ENCODE data around the gene ISG15.

Gene ISG15

DNA sequence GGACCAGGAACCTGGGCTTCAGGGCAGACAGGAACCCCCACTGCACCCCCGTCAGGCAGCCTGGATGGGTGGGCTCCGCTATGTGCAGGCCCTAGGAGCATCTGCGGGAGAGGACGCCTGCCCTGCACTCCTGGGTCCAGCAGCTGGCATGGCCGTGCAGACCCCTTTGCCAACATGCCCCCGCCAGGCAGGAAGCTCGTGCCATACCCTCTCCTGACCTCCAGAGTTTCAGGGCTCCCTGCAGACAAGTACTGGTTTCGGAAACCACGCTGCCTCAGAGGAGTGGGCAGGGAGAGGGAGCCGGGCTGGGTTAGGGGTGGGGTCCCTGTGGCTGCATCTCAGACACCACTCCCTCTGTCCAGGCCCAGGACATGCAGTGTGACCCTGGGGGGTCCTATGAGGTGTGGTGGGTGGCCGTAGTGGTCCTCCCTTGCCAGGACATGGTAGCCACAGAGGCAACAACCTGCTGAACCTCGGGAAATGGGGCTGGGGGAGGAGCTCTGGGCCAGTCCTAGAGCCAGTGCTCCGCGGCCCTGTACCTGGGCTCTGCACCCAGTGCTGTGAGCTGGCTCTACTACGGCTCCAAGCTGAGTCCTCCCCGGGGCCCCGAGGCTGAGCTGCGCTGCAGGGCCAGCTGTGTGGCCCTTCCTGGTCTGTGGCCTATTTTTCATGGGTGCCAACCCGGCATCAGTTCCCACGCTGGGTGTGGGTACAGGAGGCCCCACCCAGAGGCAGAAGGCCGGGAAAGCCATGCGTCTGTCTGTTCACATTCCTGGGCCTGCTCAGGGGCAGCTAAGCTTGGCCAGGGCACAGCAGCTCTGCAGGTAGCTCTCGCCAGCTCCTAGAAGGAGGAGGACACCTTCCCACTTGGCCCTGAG lies 45.6 kb upstream of the ISG15 start:
- TF ChIP-seq, protein P1, sequence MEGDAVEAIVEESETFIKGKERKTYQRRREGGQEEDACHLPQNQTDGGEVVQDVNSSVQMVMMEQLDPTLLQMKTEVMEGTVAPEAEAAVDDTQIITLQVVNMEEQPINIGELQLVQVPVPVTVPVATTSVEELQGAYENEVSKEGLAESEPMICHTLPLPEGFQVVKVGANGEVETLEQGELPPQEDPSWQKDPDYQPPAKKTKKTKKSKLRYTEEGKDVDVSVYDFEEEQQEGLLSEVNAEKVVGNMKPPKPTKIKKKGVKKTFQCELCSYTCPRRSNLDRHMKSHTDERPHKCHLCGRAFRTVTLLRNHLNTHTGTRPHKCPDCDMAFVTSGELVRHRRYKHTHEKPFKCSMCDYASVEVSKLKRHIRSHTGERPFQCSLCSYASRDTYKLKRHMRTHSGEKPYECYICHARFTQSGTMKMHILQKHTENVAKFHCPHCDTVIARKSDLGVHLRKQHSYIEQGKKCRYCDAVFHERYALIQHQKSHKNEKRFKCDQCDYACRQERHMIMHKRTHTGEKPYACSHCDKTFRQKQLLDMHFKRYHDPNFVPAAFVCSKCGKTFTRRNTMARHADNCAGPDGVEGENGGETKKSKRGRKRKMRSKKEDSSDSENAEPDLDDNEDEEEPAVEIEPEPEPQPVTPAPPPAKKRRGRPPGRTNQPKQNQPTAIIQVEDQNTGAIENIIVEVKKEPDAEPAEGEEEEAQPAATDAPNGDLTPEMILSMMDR (IDR thresholded peaks at IDR 0.05; ENCODE audit: borderline replicate concordance, insufficient read depth, low read depth, low read length): no peak
- H3K4me3 ChIP-seq (ENCODE audit: low read depth, low read length): no peak overlapping the region

DNA sequence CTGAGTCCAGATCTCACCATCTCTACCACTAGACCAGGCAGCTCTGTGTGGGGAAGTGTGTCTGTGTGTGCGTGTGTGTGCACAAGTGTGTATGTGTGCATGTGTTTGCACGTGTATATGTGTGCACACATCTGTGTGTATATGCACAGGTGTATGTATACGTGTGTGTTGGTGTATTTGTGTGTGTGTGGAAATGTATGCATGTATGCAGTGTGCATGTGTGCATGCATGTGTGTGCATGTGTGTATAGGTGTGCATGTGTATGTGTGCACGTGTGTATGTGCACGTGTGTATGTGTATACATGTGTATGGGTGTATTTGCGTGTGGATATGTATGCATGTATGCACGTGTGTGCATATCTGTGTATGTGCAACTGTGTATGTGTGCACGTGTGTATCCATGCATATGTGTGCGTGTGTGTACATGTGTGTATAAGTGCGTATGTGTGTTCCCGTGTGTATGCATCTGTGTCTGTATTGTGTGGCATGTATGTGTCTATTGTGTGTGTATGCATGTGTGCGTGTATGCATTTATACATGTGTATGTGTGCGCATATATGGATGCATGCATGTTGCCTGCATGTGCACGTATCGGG lies 43.9 kb upstream of the ISG15 start:
- no peak overlapping the region for H3K4me3 ChIP-seq (ENCODE audit: low read depth, low read length)
- TF ChIP-seq, protein P1 (IDR thresholded peaks at IDR 0.05; ENCODE audit: borderline replicate concordance, insufficient read depth, low read depth, low read length): no peak

DNA sequence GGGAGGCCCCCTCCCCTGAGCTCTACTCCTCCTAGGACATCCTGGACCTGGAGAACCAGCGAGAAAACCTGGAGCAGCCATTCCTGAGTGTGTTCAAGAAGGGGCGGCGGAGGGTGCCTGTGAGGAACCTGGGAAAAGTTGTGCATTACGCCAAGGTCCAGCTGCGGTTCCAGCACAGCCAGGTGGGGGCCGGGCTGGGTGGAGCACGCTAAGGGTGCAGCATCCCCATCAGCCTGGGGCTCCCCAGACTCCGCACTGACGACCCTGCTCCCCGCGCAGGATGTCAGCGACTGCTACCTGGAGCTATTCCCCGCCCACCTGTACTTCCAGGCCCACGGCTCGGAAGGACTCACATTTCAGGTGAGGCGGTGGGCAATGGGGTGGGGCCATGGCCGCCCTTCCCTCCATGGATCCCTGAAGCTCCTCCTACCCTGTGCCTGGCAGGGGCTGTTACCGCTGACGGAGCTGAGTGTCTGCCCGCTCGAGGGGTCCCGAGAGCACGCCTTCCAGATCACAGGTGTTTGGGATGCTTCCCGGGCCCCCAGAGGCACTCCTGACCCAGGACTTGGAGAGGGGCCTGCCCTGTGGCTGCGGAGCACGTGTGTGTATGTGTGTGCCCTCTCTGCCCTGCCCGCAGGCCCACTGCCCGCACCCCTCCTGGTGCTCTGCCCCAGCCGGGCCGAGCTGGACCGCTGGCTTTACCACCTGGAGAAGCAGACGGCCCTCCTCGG lies 42.9 kb upstream of the ISG15 start:
- TF ChIP-seq, protein P1 (IDR thresholded peaks at IDR 0.05; ENCODE audit: borderline replicate concordance, insufficient read depth, low read depth, low read length): no peak
- no peak overlapping the region for H3K4me3 ChIP-seq (ENCODE audit: low read depth, low read length)

DNA sequence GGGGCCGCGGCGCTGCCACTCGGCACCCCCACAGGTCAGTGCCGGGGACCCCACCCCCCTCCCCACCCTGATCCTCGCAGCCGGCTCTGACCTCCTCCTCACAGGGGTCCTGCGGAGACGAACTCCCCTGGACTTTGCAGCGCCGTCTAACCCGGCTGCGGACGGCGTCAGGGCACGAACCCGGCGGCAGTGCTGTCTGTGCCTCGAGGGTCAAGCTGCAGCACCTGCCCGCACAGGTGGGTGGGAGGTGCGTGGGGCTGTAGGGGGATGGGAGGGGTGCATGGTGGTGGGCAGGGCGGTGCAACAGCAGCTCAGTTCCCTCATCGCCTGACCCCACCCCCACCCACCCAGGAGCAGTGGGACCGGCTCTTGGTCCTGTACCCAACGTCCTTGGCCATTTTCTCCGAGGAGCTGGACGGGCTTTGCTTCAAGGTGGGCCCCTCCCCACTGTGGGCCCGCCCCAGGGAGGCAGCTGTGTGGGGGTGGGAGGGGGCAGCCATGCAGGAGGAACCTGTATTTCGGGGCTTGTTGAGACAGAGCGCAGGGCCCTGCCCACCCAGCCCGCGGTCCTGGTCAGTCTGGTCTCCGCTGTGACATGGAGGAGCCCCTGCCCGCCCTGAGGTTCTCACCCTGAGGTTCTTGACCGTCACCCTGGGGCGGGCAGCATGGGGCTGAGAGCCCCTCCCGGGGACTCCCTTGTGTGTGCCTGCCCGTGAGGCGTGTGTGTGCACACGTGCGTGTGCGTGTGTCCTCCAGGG lies 42.1 kb upstream of the ISG15 start:
- TF ChIP-seq, protein P1 (IDR thresholded peaks at IDR 0.05; ENCODE audit: borderline replicate concordance, insufficient read depth, low read depth, low read length): no peak
- H3K4me3 ChIP-seq (ENCODE audit: low read depth, low read length): no peak overlapping the region

DNA sequence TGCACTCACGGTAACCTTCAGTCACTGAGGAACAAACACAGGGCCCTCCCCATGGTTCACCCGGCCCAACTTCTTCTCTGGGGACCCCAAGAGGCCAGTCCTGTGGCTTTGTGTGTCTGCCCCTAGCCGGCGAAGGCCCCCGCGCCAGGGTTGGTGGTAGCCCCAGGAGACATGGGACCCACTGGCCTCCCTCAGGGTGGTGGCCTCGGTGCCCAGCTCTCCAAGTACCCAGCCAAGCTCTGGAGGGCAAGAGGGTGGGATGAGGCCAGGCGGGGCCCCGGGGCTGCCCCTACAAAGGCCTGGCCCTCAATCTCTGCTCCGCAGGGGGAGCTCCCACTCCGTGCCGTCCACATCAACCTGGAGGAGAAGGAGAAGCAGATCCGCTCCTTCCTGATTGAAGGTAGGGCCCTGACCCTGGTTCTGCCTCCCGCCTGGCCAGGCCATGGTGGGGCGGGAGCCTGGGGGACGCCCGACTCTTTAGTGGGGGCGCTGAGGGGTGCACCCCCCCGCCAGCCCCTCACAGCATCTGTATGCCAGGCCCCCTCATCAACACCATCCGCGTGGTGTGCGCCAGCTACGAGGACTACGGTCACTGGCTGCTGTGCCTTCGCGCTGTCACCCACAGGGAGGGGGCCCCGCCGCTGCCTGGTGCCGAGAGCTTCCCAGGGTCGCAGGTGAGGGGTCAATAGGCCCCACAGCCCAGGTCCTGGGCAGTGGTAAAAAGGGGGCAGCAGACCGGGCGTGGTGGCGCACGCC lies 41.4 kb upstream of the ISG15 start:
- TF ChIP-seq, protein P1 (IDR thresholded peaks at IDR 0.05; ENCODE audit: borderline replicate concordance, insufficient read depth, low read depth, low read length): no peak
- H3K4me3 ChIP-seq (ENCODE audit: low read depth, low read length): no peak overlapping the region

All from GM12875 (cell line).